NB4 (cell line): ENCODE measurements around the gene LRRC34.

Experiments
- CTCF ChIP-seq: IDR thresholded peaks from one replicate; pipeline ENCODE4 v1.5.1; 2012; ENCODE audit warnings: low read depth, low read length
- POLR2A ChIP-seq: IDR thresholded peaks from 2 replicates; pipeline ENCODE4 v1.6.1; 2011; ENCODE audit warnings: mild to moderate bottlenecking; ENCODE audit not compliant: insufficient read length; ENCODE audit errors: extremely low read depth

DNA sequence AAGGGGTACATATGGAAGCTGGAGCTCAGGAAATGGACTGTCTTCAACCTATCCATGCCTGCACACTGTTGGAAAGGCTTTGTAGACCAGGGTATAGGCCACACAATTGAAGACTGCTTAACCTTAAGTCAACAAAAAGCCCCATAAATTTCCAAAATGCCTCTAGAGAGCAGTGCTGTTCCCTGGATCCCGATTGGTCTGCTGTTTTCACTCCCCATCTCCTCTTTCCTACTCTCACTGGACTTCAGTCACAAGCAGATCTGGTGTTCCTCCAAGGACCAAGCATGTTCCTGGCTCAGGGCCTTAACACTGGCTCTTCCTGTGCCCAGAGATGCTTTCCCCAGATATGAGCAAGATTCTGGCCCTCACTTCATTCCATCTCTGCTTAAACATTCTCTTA, 22.8 kb upstream of the LRRC34 start:
- TF ChIP-seq POLR2A = no peak
- TF ChIP-seq CTCF = no peak
